Glutamatergic neuron (in vitro differentiated cells): ENCODE measurements around the gene ABHD1. TPM values are rescaled to one million over a fixed set of nuclear protein-coding genes. Genes with fewer than 3 reads are reported as not detected.

Experiments used
- DNase-seq: peaks from one replicate; pipeline ENCODE4 v3.0.0; 2022
- H3K27ac Mint-ChIP-seq: one replicate; pipeline ENCODE4 v1.8.0; 2020; ENCODE audit warnings: mild to moderate bottlenecking, mixed read lengths, inconsistent platforms; ENCODE audit not compliant: unreplicated experiment
- H3K27me3 Mint-ChIP-seq: one replicate; pipeline ENCODE4 v1.8.0; 2020; ENCODE audit warnings: mild to moderate bottlenecking, moderate library complexity, mixed read lengths, inconsistent platforms; ENCODE audit not compliant: unreplicated experiment
- H3K36me3 Mint-ChIP-seq: one replicate; pipeline ENCODE4 v1.8.0; 2020; ENCODE audit warnings: mild to moderate bottlenecking, mixed read lengths, inconsistent platforms; ENCODE audit not compliant: unreplicated experiment
- H3K4me1 Mint-ChIP-seq: one replicate; pipeline ENCODE4 v1.8.0; 2020; ENCODE audit warnings: mild to moderate bottlenecking, low read depth, mixed read lengths, inconsistent platforms; ENCODE audit not compliant: unreplicated experiment
- H3K4me3 Mint-ChIP-seq: one replicate; pipeline ENCODE4 v1.8.0; 2020; ENCODE audit warnings: mild to moderate bottlenecking, mixed read lengths, inconsistent platforms; ENCODE audit not compliant: unreplicated experiment
- H3K9me3 Mint-ChIP-seq: one replicate; pipeline ENCODE4 v1.8.0; 2020; ENCODE audit warnings: mild to moderate bottlenecking, moderate library complexity, mixed read lengths, inconsistent platforms; ENCODE audit not compliant: unreplicated experiment
- total RNA-seq: library from RNA; stranded (reverse); fragmentation: NEBNext Ultra II Directional; extraction: Animal tissue kit (Norgen Biotek cat#: 25700); gene quantifications from one replicate; pipeline ENCODE4 v1.2.1, GENCODE V29; 2021; ENCODE audit not compliant: unreplicated experiment
- TF ChIP-seq, protein P1 (sequence below): fragments of 200-600 bp; sonication (generic); IDR thresholded peaks from one replicate; pipeline ENCODE4 v1.5.0; 2021; ENCODE audit not compliant: partially characterized antibody, unreplicated experiment

ABHD1 gene
- total RNA-seq, 1 donor from 2014 or later = not detected

DNA sequence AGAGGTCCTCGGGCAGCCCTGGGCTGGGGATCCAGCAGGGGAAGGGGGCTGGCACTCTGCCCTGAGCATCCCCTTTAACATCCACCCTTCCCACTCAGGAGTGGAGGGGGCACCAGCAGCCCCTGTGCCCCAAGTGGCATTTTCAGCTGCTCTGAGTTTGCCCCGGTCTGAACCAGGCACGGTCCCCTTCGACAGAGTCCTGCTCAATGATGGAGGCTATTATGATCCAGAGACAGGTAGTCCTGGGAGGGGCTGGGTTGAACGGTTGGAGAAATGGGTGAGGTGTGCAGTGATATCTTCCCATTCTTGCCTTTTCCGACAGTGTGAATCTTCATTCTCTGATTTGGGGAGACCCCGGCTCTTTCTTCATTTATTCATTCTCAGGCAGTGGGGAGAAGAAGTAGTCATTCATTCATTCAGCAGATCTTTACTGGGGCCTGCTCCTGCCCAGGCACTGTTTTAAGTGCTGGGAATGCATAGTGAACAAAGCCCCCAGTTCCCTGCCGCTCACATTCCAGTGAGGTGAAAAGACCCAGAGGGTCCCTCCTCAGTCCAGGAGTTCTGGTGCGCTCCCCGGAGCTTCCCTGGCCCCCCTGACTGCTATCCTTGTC lies 38.4 kb upstream of the ABHD1 start:
- H3K27ac Mint-ChIP-seq = no peak overlapping the region
- TF ChIP-seq, protein P1, sequence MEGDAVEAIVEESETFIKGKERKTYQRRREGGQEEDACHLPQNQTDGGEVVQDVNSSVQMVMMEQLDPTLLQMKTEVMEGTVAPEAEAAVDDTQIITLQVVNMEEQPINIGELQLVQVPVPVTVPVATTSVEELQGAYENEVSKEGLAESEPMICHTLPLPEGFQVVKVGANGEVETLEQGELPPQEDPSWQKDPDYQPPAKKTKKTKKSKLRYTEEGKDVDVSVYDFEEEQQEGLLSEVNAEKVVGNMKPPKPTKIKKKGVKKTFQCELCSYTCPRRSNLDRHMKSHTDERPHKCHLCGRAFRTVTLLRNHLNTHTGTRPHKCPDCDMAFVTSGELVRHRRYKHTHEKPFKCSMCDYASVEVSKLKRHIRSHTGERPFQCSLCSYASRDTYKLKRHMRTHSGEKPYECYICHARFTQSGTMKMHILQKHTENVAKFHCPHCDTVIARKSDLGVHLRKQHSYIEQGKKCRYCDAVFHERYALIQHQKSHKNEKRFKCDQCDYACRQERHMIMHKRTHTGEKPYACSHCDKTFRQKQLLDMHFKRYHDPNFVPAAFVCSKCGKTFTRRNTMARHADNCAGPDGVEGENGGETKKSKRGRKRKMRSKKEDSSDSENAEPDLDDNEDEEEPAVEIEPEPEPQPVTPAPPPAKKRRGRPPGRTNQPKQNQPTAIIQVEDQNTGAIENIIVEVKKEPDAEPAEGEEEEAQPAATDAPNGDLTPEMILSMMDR = no peak
- peaks cover 7% of the 10 kb centered on the region for H3K9me3 Mint-ChIP-seq
- H3K4me3 Mint-ChIP-seq = peak overlapping the region; percentile 70
- peaks cover 10% of the 10 kb centered on the region for H3K27me3 Mint-ChIP-seq
- H3K36me3 Mint-ChIP-seq = peaks cover 6% of the 10 kb centered on the region
- DNase-seq = no peak
- peaks cover 16% of the 10 kb centered on the region for H3K4me1 Mint-ChIP-seq

DNA sequence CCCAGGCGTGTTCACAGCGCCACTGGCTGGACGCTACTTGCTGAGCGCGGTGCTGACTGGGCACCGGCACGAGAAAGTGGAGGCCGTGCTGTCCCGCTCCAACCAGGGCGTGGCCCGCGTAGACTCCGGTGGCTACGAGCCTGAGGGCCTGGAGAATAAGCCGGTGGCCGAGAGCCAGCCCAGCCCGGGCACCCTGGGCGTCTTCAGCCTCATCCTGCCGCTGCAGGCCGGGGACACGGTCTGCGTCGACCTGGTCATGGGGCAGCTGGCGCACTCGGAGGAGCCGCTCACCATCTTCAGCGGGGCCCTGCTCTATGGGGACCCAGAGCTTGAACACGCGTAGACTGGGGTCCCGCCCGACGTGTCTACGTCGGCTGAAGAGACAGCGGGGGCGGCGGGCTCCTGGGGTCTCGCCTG lies 37.9 kb upstream of the ABHD1 start:
- H3K27ac Mint-ChIP-seq = no peak overlapping the region
- TF ChIP-seq, protein P1 = no peak
- DNase-seq = peak; percentile 65
- H3K27me3 Mint-ChIP-seq = peaks cover 8% of the 10 kb centered on the region
- peak overlapping the region; percentile 70 for H3K4me3 Mint-ChIP-seq
- peaks cover 5% of the 10 kb centered on the region for H3K9me3 Mint-ChIP-seq
- peaks cover 6% of the 10 kb centered on the region for H3K36me3 Mint-ChIP-seq
- peaks cover 14% of the 10 kb centered on the region for H3K4me1 Mint-ChIP-seq

DNA sequence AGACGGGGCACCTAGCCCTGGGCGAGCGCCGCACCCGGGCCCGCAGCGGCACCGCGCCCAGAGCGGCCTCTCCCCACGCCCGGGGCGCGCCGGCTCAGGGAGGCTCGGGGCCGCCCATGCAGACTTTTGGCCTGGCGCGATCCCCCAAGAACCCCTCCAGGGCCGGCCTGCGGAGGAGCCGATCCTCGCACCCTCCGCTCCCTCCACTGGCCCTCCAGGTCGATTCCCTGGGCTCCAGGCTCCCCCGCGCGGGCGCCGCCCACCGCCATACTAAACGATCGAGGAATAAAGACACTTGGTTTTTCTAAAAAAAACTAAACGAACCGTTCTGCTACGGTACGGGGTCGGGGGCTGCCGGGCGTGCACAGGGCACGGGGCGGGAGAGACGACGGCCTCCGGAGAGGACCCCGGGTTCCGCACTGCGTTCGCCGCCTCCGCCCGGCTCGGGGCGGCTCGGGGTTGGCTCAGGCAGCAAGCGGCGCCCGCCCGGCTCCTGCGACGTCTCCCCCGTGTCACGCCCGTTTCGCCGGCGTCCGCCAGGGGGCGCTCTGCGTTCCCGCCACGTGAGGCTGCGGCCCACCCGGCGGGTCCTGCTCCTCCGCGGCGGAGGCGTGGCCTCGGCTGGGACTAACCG lies 37.4 kb upstream of the ABHD1 start:
- DNase-seq = peak; percentile 99
- peaks cover 8% of the 10 kb centered on the region for H3K4me1 Mint-ChIP-seq
- TF ChIP-seq, protein P1 = peak; percentile 97
- H3K9me3 Mint-ChIP-seq = peaks cover 5% of the 10 kb centered on the region
- H3K27ac Mint-ChIP-seq = no peak overlapping the region
- peak overlapping the region; percentile 85 for H3K4me3 Mint-ChIP-seq
- peaks cover under 1% of the 10 kb centered on the region for H3K36me3 Mint-ChIP-seq
- peaks cover 7% of the 10 kb centered on the region for H3K27me3 Mint-ChIP-seq

DNA sequence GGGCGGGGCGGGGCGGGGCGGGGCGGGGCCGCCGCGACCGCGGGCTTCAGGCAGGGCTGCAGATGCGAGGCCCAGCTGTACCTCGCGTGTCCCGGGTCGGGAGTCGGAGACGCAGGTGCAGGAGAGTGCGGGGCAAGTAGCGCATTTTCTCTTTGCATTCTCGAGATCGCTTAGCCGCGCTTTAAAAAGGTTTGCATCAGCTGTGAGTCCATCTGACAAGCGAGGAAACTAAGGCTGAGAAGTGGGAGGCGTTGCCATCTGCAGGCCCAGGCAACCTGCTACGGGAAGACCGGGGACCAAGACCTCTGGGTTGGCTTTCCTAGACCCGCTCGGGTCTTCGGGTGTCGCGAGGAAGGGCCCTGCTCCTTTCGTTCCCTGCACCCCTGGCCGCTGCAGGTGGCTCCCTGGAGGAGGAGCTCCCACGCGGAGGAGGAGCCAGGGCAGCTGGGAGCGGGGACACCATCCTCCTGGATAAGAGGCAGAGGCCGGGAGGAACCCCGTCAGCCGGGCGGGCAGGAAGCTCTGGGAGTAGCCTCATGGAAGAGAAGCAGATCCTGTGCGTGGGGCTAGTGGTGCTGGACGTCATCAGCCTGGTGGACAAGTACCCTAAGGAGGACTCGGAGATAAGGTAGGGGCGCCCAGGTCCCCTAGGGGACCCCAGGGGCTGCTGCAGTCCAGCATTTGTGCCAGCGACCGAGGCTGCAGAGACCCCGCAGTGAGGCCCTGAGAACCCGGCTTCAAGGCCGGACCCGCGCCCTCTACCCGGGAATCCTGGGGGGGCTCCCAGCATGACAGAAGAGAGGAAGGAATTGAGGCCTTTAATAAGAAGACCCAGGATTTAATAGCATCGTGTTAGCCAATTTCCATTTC lies 36.7 kb upstream of the ABHD1 start, which contains the start of gene KHK:
KHK (plus strand) TSS at position 49 of the 870 bp plus-strand sequence; CDS start at position 537, 488 bp downstream.
- TF ChIP-seq, protein P1 = peak; percentile 45
- peaks cover 3% of the 10 kb centered on the region for H3K27me3 Mint-ChIP-seq
- H3K4me1 Mint-ChIP-seq = peaks cover 5% of the 10 kb centered on the region
- no peaks in the 10 kb centered on the region for H3K36me3 Mint-ChIP-seq
- H3K9me3 Mint-ChIP-seq = peaks cover 7% of the 10 kb centered on the region
- peak within 1 kb of the TSS; percentile 86 for H3K4me3 Mint-ChIP-seq
- DNase-seq = peak; percentile 47
- peak within 1 kb of the TSS; percentile 75 for H3K27ac Mint-ChIP-seq
